Nephron (organoid): ENCODE data around the gene HDAC4.

Experiments
- H3K27ac Mint-ChIP-seq, 3 experiments: 2 replicates each; pipeline ENCODE4 v1.8.0; 2020; ENCODE audit warnings: mixed read lengths in 3 of 3, mild to moderate bottlenecking in 2 of 3, moderate library complexity in 1 of 3
- H3K27me3 Mint-ChIP-seq: 2 replicates; pipeline ENCODE4 v1.8.0; 2021; ENCODE audit warnings: low read depth, mild to moderate bottlenecking, moderate library complexity, mixed read lengths
- H3K36me3 Mint-ChIP-seq: 2 replicates; pipeline ENCODE4 v1.8.0; 2020; ENCODE audit warnings: low read depth, mixed read lengths
- H3K4me1 Mint-ChIP-seq: 2 replicates; pipeline ENCODE4 v1.8.0; 2020; ENCODE audit warnings: mixed read lengths
- H3K4me3 Mint-ChIP-seq, 3 experiments: 2 replicates each; pipeline ENCODE4 v1.8.0; 2020; ENCODE audit warnings: mild to moderate bottlenecking in 3 of 3, mixed read lengths in 3 of 3, moderate library complexity in 2 of 3
- H3K9me3 Mint-ChIP-seq: 2 replicates; pipeline ENCODE4 v1.8.0; 2020; ENCODE audit warnings: mixed read lengths
- CTCF ChIP-seq, 3 experiments: fragments of 200-600 bp; sonication (generic); IDR thresholded peaks; one replicate each; pipeline ENCODE4 v1.5.0; 2021; ENCODE audit warnings: antibody characterized with exemption in 3 of 3; ENCODE audit not compliant: unreplicated experiment in 3 of 3

The HDAC4 gene

GRCh38 chr2:239329284-239329971 is 71.4 kb downstream of the HDAC4 start:
- Mint-ChIP-seq H3K4me3 (peak overlapping the region in 2 of 3 experiments; percentile 29 to 36), H3K9me3 (no peaks in the 10 kb centered on the region)
- TF ChIP-seq CTCF (IDR thresholded peaks at IDR 0.05; ENCODE audit: unreplicated experiment in 3 of 3) = no peak

GRCh38 chr2:239328351-239329191 is 72.2 kb downstream of the HDAC4 start:
- no peaks in the 10 kb centered on the region for H3K9me3 Mint-ChIP-seq
- H3K27ac Mint-ChIP-seq = peak overlapping the region; percentile 86 to 95 (median 91)
- peaks cover 82% of the 10 kb centered on the region for H3K4me1 Mint-ChIP-seq
- H3K4me3 Mint-ChIP-seq = peak overlapping the region; percentile 8 to 66 (median 37)
- H3K27me3 Mint-ChIP-seq = no peaks in the 10 kb centered on the region
- peaks cover 12% of the 10 kb centered on the region for H3K36me3 Mint-ChIP-seq
- no peak for TF ChIP-seq CTCF (IDR thresholded peaks at IDR 0.05; ENCODE audit: unreplicated experiment in 3 of 3)

More at GRCh38 chr2:239329284-239329971, 71.4 kb downstream of the HDAC4 start:
- Mint-ChIP-seq H3K36me3 (peaks cover 10% of the 10 kb centered on the region), H3K4me1 (peaks cover 76% of the 10 kb centered on the region), H3K27ac (peak overlapping the region; percentile 86 to 95 (median 91)), H3K27me3 (no peaks in the 10 kb centered on the region)

- Mint-ChIP-seq H3K4me1 (peaks cover 84% of the 10 kb centered on the region), H3K9me3 (no peaks in the 10 kb centered on the region), H3K4me3 (no peak overlapping the region), H3K27me3 (no peaks in the 10 kb centered on the region), H3K27ac (peak overlapping the region; percentile 86 to 95 (median 91)), H3K36me3 (peaks cover 12% of the 10 kb centered on the region)
- no peak for TF ChIP-seq CTCF (IDR thresholded peaks at IDR 0.05; ENCODE audit: unreplicated experiment in 3 of 3)
These were observed 73.1 kb downstream of the HDAC4 start for GRCh38 chr2:239327536-239328350.

GRCh38 chr2:239326831-239327535 is 73.8 kb downstream of the HDAC4 start:
- Mint-ChIP-seq H3K4me1 (peaks cover 80% of the 10 kb centered on the region), H3K27ac (peak overlapping the region; percentile 28 to 95 (median 91)), H3K4me3 (no peak overlapping the region), H3K27me3 (no peaks in the 10 kb centered on the region), H3K9me3 (no peaks in the 10 kb centered on the region), H3K36me3 (peaks cover 12% of the 10 kb centered on the region)
- TF ChIP-seq CTCF (IDR thresholded peaks at IDR 0.05; ENCODE audit: unreplicated experiment in 3 of 3) = no peak

- Mint-ChIP-seq H3K4me1 (peaks cover 70% of the 10 kb centered on the region), H3K36me3 (peaks cover 16% of the 10 kb centered on the region), H3K27ac (peak overlapping the region in 1 of 3 experiments; percentile 15), H3K9me3 (no peaks in the 10 kb centered on the region), H3K4me3 (no peak overlapping the region), H3K27me3 (no peaks in the 10 kb centered on the region)
- no peak for TF ChIP-seq CTCF (IDR thresholded peaks at IDR 0.05; ENCODE audit: unreplicated experiment in 3 of 3)
These were observed 76.4 kb downstream of the HDAC4 start for GRCh38 chr2:239324456-239324855.
